Testis (tissue), 3 donors: Measurements from ENCODE around the gene RAMP3. TPM values are rescaled to one million over a fixed set of nuclear protein-coding genes. Genes with fewer than 3 reads are reported as not detected.

Experiments
- DNase-seq: peaks from one replicate; pipeline ENCODE4 v3.0.0-alpha.2; 2019
- H3K27ac ChIP-seq, 2 donors: fragments of 200-600 bp; sonication (generic); one replicate each; pipeline ENCODE4 v1.5.1; 2019
- H3K27me3 ChIP-seq: fragments of 200-600 bp; sonication (generic); one replicate; pipeline ENCODE4 v1.5.1; 2019
- H3K36me3 ChIP-seq: fragments of 200-600 bp; sonication (generic); one replicate; pipeline ENCODE4 v1.5.1; 2017; ENCODE audit warnings: low read depth; ENCODE audit errors: missing control alignments
- H3K4me1 ChIP-seq: fragments of 200-600 bp; sonication (generic); one replicate; pipeline ENCODE4 v1.5.1; 2019
- H3K4me3 ChIP-seq, 2 donors: fragments of 200-600 bp; sonication (generic); one replicate each; pipeline ENCODE4 v1.5.1; 2017 to 2019
- H3K9me3 ChIP-seq: fragments of 200-600 bp; sonication (generic); one replicate; pipeline ENCODE4 v1.5.1; 2017
- CTCF ChIP-seq, 3 experiments: fragments of 450-650 bp in 2 of 3; fragments of 200-600 bp in 1 of 3; sonication (generic) in 1 of 3; IDR thresholded peaks; one replicate each; pipeline ENCODE4 v1.5.1; 2016 to 2019; ENCODE audit warnings: antibody characterized with exemption in 3 of 3, mild to moderate bottlenecking in 2 of 3, moderate library complexity in 1 of 3
- POLR2A ChIP-seq: fragments of 450-650 bp; IDR thresholded peaks from one replicate; pipeline ENCODE4 v1.6.1; 2017; ENCODE audit warnings: antibody characterized with exemption, mild to moderate bottlenecking, moderate library complexity
- WGBS, 2 donors: methylation state at CpG; one replicate each; pipeline ENCODE4 v1.1.5; 2018; 5-methylcytosine and 5-hydroxymethylcytosine counted together
- intact Hi-C: fragments of 100-400 bp; cut with DNase I; formaldehyde crosslinking; loops from one replicate; pipeline ENCODE4 v1.15.1; 2023; ENCODE audit warnings: low total_unique reads
- polyA plus RNA-seq: library from polyadenylated mRNA; stranded (reverse); fragments of 350-450 nt; fragmentation: Illumina TruSeq; extraction: RNeasy Lipid Tissue Mini Kit (QIAGEN cat#74804); gene quantifications from one replicate; pipeline ENCODE4 v1.2.3, GENCODE V29; 2014; ENCODE audit warnings: low read depth, low replicate concordance; ENCODE audit not compliant: insufficient read depth
- total RNA-seq, 2 donors: library from RNA; depleted of rRNA; stranded (reverse); fragments of >200 nt; gene quantifications; one replicate each; pipeline ENCODE4 v1.2.3, GENCODE V29; 2016

RAMP3 gene
- total and polyA plus RNA-seq, 3 donors from 2014 or later = 9.1 to 23.8 (median 17.0) TPM

- Histone ChIP-seq H3K4me1 (no peaks in the 10 kb centered on the region), H3K27me3 (no peaks in the 10 kb centered on the region), H3K9me3 (no peaks in the 10 kb centered on the region), H3K36me3 (no peaks in the 10 kb centered on the region), H3K27ac (no peak overlapping the region), H3K4me3 (no peak overlapping the region)
- DNase-seq = no peak
- TF ChIP-seq CTCF (IDR thresholded peaks at IDR 0.05) = no peak
- TF ChIP-seq POLR2A = no peak
- intact Hi-C loops = no loop called here
- WGBS, 2 donors = 79 to 94% methylated on average over 5 of the region's 5 CpGs
Measured at GRCh38 chr7:45176091-45176490, 18.5 kb downstream of the RAMP3 start.

DNA sequence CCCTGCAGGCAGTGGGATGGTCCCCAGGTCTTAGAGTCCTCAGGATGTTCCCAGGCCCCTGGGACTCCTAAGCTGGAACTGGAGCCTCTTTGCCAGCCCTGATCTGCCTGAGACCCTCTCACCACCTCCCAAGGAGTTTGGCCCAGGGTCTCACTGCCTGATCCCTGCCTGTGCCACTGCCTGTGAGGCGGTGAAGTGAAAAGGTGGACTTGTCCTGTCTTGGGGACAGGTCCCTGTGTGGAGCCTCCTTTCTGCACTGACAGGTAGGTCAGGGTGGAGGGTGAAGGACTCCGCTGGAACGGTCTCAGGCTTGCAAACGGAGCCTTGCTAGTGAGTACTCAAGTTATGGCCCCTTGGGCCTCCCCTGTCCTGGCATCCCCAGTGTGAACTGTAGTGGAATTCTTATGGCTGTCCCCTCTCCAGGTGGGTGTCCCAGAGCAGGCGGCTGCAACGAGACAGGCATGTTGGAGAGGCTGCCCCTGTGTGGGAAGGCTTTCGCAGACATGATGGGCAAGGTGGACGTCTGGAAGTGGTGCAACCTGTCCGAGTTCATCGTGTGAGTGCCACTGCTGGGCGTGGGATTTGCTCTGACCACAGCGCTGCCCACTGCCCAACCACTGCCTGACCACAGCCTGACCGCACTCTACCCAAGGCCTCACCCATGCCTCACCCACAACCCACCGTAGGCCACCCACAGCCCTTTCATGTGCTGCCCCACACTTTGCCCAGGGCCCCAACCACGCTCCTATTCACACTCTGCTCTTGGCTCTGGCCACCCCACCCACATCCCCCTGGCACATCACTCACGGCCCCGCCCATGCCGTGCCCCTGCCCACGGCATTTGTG lies 19.5 kb downstream of the RAMP3 start:
- no peak for TF ChIP-seq POLR2A
- no peak for TF ChIP-seq CTCF (IDR thresholded peaks at IDR 0.05)
- Histone ChIP-seq H3K27me3 (no peaks in the 10 kb centered on the region), H3K9me3 (no peaks in the 10 kb centered on the region), H3K4me1 (no peaks in the 10 kb centered on the region), H3K4me3 (no peak overlapping the region), H3K36me3 (no peaks in the 10 kb centered on the region), H3K27ac (no peak overlapping the region)
- DNase-seq = no peak
- 87 to 88% methylated on average over 17 to 19 of the region's 19 CpGs for WGBS, 2 donors
- intact Hi-C loops = no loop called here

- no peak for DNase-seq
- no peaks in the 10 kb centered on the region for H3K9me3 ChIP-seq
- H3K4me3 ChIP-seq = no peak overlapping the region
- TF ChIP-seq CTCF (IDR thresholded peaks at IDR 0.05) (no peak), POLR2A (no peak)
- 85% methylated on average over 3 of the region's 3 CpGs for WGBS, 2 donors
- intact Hi-C loops = no loop called here
- no peaks in the 10 kb centered on the region for H3K36me3 ChIP-seq
- H3K27me3 ChIP-seq = no peaks in the 10 kb centered on the region
- no peak overlapping the region for H3K27ac ChIP-seq
- no peaks in the 10 kb centered on the region for H3K4me1 ChIP-seq
Measured at GRCh38 chr7:45177801-45178200, 20.2 kb downstream of the RAMP3 start.

DNA sequence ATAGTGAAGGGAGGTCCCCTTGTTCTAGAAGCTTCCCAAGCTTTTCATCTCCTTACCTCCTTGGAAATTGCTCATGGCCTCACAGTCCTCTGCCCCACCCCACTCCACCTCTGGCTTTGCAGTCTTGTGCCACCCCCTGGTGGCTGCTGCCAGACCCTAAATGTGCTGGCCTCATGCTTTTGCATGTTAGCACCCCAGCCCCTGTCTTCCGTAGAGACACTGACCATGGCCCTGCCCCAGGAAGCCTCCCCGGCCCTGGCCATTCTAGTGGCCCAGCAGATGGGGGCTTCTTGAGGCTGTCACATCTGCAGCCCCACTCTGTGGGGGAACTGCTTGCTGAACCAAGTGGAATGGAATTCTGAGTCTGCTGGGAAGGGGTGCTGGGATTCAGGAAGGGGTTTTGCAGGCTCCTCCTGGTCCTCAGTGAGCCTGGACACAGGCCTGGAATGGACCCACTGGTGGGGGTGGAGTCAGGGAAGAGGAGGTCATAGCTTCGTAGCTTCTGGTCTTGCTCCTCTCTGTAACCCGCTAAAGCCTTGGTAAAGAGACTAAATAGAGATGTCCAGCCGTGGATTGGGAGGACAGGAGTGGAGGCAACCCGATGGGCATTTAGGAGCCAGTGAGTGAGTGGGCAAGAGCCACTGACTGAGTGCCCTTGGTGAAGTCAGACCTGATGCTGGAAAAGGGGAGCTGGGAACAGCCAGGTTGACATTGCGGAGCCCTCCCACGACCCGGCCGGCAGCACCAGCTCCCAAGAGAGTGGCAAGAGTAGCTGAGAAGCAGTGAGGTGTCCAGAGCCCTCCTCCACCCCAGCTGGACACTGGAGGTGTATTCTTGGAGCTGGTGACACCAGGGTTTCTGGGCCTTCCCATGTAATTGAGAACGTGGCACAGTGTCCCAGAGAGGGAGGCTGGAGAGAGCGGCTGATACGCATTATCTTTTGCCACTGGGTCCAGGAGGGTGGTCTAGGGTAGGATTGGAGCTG lies 20.9 kb downstream of the RAMP3 start:
- no peak for TF ChIP-seq POLR2A
- no peak for TF ChIP-seq CTCF (IDR thresholded peaks at IDR 0.05)
- Histone ChIP-seq H3K9me3 (no peaks in the 10 kb centered on the region), H3K36me3 (no peaks in the 10 kb centered on the region), H3K27ac (no peak overlapping the region), H3K4me1 (no peaks in the 10 kb centered on the region), H3K4me3 (no peak overlapping the region), H3K27me3 (no peaks in the 10 kb centered on the region)
- intact Hi-C loops = no loop called here
- 69 to 78% methylated on average over 13 of the region's 13 CpGs for WGBS, 2 donors
- no peak for DNase-seq
